GM12872 (cell line): ENCODE data around the gene DCTN4.

ENCODE experiments used
- TF ChIP-seq, protein P1 (sequence below): IDR thresholded peaks from 3 replicates; pipeline ENCODE4 v1.5.1; 2011; ENCODE audit warnings: low read depth, mild to moderate bottlenecking, low read length, moderate library complexity; ENCODE audit not compliant: insufficient read depth

Gene DCTN4

DNA sequence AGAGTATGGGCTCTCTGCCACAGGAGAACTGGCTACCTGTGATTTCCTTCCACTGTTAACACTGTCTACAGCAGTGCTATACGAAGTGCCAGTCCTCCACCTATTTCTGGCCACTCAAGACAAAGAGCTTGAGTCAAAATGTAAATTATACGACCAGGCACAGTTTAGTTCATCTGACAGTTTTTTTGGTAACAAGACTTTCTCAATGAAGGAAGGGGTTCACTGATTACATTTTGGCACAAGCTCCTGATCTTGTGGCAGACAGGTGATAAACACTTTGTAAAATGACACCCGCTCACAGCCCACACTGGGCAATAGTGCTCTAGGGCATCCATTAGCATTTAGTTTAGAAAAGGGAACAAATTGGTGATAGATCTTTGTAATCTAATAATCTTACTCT, 66.5 kb downstream of the DCTN4 start:
- TF ChIP-seq, protein P1, sequence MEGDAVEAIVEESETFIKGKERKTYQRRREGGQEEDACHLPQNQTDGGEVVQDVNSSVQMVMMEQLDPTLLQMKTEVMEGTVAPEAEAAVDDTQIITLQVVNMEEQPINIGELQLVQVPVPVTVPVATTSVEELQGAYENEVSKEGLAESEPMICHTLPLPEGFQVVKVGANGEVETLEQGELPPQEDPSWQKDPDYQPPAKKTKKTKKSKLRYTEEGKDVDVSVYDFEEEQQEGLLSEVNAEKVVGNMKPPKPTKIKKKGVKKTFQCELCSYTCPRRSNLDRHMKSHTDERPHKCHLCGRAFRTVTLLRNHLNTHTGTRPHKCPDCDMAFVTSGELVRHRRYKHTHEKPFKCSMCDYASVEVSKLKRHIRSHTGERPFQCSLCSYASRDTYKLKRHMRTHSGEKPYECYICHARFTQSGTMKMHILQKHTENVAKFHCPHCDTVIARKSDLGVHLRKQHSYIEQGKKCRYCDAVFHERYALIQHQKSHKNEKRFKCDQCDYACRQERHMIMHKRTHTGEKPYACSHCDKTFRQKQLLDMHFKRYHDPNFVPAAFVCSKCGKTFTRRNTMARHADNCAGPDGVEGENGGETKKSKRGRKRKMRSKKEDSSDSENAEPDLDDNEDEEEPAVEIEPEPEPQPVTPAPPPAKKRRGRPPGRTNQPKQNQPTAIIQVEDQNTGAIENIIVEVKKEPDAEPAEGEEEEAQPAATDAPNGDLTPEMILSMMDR, result no peak

DNA sequence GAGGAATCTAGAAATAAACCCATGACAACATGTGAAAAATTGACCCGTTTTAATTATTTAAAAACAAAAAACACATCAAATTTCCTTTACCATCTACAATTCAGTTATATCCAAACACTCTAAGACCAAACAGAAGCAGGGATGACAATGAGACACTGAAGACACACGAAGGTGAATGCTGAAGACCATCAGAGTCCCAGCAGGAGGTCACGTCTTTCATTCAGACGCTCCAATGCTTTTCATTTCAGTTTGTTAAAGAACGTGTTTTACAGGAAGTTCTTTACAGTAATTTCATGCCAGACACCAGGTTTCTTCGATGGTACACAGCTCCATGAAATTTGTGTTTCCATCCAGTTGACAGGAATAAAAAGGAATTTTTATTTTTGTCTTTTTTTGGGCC, 68.1 kb downstream of the DCTN4 start:
- TF ChIP-seq, protein P1, result no peak

DNA sequence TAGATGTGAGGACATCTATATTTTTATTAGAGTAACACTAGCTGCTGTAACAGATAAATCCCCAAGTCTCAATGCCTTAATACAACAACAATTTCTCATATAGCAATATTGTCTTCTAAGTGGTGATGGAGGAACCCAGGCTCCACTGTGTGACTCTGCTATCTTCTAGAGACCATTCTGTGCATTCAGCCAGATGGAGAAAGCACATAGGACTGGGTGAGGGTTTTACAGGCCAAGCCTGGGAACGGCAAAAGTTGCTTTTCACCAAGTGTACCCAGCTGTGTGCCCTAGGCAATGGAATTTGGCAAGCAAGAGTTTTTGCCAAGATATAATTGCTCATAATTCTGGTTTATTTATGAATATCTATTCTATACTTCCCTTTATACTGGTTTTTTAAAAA, 69.7 kb downstream of the DCTN4 start:
- TF ChIP-seq, protein P1, result no peak

DNA sequence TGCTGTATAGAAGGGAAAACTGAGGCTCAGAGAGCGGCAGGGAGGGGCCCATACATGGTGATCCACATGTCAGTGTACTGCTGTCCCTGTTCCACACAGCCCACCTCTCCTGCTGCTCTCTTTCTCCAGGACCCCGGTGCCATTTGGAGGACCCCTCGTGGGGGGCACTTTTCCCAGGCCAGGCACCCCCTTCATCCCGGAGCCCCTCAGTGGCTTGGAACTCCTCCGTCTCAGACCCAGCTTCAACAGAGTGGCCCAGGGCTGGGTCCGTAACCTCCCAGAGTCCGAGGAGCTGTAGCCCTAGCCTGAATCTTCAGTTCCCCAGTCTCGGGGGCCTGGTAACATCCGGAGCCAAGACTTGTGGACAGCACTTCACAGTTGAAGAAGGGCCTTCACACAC, 82.2 kb downstream of the DCTN4 start:
- TF ChIP-seq, protein P1, result no peak

DNA sequence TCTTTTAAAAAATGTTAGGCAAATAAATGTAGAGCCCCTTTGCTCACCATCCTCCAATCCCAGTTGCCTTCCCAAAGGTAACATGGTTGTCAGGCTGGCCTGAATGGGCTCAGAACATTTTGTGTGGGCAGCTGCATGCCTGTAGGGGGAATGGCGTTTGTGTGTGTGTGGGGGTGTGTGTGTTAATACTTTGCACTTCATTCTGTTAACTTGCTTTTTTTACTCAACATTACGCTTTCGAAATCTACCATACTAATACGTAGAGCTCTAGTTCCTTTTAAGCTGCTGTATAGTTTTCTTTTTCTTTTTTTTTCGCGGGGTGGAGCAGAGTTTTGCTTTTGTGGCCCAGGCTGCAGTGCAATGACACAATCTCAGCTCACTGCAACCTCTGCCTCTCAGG, 83.7 kb downstream of the DCTN4 start:
- TF ChIP-seq, protein P1, result no peak

DNA sequence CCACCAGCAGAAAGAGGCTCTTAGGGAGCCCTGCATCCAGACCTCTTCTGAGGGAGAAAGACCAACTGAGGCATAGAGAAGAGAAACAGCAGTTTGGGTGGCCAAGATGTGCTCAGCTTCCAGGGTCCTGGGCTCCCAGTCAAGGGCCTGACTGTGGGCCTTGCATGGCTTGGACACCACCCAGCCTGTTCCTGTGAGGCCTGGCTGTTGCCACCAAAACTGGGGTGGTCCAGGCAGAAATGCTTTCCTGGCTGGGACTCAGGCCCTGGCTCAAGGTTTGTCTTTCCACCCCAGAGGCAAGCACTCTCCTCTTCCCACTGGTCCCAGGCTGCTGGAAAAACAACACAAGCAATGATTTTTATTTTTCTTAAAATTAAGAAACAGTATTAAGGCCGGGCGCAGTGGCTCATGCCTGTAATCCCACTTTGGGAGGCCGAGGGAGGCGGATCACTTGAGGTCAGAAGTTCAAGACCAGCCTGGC, 84.4 kb downstream of the DCTN4 start:
- TF ChIP-seq, protein P1, result no peak

DNA sequence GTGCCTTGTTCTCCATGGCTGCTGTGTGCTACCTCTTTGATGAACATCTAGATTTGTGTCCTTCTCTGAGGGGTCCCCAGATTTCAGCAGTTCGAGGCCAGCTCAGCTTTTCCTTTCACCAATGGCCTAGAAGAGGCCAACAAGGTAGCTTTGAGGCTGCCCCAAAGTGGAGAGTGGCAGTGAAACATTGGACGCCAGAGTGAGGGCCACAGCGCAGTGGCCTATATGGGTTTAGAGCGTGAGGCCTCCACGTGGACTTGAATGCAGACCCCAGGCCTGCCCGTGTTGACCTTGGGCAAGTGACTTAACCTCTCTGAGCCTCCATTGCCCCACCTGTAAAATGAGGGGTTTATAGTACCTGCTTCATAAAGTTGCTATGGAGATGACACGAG, 85.9 kb downstream of the DCTN4 start:
- TF ChIP-seq, protein P1, result no peak
